ENCODE data around the gene FSTL5.
"Not testable (repeated sequence)": the region's sequence is repeated elsewhere in the genome, so short reads cannot be mapped to it uniquely, and the experiment has no call there.

FSTL5 gene

DNA sequence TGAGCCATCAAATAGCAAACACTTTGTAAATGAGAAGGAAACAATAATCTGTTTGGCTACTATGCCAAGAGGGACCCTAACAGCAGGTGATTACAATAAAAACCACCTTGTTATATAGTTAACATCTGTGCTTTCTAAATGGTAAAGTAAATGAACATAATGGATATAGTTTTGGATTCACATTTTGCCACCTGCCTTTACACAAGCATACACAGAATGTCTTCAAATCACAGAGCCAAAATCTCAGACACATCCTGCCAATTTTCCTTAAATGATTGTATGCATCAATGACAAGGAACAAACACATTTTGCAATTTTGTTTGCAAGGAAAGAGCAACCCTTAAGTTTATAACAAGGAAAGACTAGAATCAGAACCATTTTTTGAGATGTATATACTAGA lies 334.2 kb downstream of the FSTL5 start:
- DNase-seq (ENCODE audit: low read depth), result no peak

DNA sequence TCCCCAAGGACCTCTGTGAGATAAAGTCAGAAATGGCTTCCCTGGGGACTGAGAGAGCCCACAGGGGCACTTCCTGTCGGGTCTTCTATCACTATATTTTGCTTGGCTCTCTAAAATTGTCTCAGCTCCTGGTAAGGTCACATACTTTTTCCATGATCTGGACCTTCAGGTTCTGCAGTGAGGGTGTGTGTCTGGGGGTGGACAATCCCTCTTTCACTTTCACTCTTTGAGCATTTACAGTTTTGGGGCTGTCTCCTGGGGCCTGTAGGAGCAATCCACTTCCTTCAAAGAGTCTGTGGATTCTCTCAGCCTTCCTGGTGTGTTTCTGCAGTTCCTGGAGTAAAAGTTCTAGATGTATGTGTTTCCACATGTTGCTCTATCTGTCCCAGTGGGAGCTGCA lies 335.7 kb downstream of the FSTL5 start:
- no peak for DNase-seq (ENCODE audit: low read depth)

DNA sequence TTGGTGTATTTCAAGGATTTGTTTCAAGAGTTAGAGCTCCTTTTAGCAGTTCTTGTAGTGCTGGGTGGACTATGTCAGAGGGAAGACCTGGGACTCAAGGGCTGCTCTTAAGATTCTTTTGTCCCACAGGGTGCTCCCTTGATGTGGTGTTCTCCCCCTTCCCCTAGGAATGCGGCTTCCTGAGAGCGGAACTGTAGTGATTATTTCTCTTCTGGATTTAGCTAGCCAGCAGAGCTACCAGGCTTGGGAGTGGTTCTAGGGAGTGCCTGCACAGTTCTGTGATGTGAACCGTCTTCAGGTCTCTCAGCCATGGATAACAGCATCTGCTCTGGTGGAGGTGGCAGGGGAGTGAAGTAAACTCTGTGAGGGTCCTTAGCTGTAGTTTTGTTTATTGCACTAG lies 336.8 kb downstream of the FSTL5 start:
- DNase-seq (ENCODE audit: low read depth), result no peak

DNA sequence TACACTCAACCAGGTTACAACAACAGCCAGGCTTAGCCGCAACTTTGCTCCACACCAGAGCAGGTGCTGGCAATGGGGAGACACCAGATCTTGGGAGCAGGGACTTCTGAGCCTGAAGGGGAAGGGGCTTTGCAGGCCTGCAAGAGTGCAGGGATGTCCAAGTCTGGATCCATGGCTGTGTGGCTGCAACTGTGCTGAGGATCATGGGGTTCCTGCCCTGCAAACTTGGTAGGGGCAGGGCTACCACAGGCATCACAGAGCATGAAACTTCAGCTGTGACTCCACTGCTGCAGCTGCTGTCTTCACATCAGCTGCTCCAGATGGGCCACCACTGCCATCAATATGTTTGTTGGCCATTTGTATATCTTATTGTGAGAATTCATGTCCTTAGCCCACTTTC lies 340.4 kb downstream of the FSTL5 start:
- no peak for DNase-seq (ENCODE audit: low read depth)

DNA sequence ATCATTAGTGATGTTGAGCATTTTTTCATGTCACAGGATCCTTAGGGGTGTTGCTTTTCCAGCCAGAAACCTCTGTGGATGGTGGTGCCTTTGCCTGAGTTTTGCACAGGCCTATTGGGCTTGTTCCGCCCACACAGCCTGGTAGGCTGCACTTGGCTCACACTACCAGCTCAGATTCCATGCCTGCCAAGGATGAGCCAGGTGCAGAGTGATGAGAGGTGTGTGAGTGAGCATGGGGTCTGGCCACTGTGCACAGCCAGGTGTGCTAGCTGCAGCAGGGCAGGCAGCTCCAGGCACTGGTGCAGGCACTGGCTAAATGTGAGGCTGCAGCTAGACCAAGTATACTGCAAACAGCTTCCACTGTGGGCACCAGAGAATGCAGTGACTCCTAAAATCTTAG lies 341.6 kb downstream of the FSTL5 start:
- DNase-seq (ENCODE audit: low read depth), result no peak

DNA sequence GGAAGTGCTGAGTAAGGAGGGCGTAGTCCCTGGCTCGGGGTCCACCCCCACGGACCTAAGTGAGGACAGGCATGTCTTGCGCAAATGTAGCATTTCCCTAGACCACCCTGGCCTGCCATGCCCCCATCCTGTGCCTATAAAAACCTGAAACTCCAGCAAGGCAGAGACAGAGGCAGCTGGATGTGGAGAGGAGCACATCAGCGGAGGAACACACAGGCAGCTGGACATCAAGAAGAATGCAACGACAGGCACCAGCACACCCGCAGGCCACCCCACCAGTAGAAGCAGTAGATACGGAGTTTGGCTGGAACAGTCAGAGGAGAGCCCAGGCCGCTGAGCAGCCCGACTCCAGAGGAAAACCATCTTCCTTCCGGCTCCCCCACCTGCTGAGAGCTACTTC lies 345.9 kb downstream of the FSTL5 start:
- DNase-seq (ENCODE audit: low read depth), result no peak

DNA sequence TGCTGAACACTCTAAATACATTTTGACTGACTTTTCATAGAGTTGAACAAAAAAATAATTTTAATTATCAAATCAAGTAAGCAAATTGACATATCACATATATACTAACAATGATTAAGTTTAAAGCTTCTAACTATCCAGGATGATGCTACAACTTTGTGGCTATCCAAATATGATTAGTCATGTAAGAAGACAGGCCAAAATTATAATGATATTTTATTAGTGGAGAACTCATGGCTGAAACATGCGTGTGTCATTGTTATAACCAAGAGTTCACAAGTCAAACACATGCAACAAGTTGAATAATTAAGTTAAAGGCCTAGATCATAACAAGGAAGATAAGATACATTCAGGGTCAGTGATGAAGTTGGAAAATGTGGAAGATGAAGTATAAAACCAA lies 346.8 kb downstream of the FSTL5 start:
- DNase-seq (ENCODE audit: low read depth), result no peak

DNA sequence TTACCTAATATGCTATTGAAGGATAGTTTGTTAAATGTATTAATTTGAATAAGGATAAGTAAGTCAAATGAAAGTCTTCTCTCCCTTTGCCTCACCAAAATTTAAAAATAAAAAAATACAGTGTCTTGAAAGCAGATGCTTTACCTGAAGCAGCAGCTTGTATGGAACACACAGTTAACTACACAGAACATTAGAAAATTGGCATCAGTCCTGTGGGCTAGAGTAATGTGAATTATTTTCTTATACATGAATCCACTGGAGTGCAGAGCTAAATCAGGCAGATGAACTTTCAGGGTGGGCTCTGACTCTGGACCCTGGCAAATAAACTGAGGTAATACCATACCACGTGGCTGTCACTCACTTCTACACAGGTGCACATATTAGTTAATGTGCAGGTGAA lies 348.0 kb downstream of the FSTL5 start:
- DNase-seq (ENCODE audit: low read depth), result no peak

DNA sequence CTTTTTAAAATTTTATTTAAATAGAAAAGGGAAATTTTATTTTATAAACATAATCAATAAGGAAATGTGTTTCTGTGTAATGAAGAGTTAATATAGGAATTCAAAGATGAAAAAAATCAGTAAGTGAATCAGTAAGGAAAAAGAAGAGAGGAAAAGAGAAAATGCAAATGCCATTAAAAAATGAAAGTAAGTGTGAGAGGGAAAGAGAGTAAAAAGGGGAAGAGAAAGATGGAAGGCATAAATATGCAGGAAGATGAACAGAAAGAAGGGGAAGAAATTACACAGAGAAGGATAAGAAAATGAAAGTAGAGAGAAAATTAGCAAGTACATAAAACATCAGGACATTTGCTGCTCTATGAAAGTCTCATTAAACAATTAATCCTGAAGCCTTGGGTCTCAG lies 349.9 kb downstream of the FSTL5 start:
- DNase-seq (ENCODE audit: low read depth), result no peak

DNA sequence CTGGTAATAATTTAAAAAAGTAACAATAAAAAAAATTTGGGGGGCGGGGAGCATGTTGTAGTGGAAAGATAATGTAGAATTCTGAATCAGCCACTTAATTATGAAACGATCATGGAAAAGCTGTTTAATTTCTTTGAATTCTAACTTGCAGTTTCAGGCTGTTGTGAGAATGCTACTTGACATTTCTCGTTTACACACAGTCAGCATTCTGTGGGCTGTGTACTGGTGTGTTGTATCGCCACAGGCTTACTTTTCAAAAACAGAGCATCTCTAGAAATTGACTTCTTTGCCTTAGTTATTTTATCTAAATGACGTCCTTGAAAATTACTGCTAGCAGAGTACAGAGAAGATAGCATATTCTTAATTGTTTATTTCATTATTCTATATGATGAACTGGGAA lies 350.4 kb downstream of the FSTL5 start:
- DNase-seq (ENCODE audit: low read depth), result no peak

DNA sequence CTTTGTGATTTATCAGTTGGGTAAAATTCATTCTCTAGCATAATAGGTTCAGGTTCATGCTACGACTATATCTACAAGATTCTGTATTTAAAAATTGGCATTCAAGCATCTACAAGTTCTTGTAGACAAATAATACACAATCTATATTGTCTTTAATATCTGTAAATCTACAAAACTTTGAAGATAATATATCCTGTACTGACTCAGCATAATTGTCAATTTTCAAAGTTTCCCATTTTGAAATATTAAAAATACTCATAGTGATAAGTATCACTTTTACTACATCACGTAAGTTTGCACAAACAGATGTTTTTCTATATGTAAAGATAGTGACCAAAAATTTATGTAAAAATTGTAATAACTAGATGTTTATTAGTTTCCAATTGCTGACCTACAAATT lies 360.6 kb downstream of the FSTL5 start:
- no peak for DNase-seq (ENCODE audit: low read depth)

DNA sequence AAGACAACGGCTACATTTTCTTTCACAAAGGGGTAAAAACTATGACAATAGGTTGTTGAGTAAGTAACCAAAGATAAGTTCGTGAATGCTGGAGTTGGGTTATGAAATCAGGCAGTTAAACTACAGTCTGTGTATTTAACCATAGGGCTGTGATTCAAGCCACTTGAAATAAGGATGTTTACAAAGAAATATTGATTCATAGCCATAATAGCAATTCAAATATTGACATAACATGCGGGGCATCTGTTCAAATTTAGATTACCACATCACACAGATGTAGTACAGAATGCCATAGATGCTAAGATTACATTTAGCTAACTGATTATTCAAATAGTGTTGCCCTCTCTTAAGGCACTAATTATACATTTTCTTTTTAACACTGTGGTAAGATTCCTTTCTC lies 364.1 kb downstream of the FSTL5 start:
- no peak for DNase-seq (ENCODE audit: low read depth)

DNA sequence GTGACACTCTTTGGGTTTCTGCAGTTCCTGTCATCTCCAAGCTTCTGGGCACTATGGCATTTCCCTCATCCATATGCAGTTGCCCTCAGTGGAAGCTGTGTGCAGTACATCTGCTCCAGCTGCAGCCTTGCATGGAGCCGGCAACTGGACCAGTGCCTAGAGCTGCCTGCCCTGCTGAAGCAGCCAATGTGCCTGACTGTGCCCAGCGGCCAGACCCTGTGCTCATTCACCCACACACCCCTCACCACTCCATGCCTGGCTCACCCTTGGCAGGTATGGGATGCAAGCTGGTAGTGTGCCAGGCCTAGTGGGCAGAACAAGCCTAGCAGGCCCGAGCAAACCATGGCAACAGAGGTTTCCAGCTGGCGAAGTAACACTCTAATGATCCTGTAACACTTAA lies 370.8 kb downstream of the FSTL5 start:
- no peak for DNase-seq (ENCODE audit: low read depth)

DNA sequence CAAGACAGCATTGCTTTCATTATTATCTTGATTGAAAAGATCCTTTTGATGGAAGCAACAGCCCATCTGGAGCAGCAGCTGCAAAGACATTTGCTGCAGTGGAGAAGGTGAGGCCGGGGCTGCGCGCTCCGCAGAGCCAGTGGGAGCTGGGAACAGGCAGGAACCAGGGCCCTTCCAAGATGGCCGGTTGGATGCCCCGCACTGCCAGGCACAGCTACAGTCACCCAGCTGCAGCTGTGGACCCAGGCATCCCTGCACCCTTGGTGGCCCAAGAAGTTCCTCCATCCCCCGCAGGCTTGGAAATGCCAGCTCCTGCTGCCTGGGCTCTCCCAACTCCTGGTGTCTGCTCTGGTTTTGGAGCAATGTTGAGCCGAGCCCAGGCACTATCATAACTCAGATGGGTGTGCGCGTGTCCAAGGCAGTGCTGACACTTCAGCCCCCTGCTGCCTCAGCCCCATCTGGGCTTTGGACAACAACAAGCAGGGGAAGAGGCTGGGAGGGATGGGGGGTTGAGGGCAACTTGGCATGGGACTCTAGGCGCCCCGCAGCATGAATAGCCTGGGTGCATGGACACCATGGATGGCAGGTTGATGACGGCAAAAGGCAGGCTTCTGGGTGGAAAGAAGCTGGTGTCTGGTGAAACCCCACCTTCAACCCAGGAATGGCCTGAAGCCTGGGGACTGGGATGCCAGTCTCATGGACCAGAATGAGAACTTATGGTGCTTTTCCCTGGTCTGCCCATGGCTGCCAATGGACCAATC lies 371.8 kb downstream of the FSTL5 start:
- no peak for DNase-seq (ENCODE audit: low read depth)

DNA sequence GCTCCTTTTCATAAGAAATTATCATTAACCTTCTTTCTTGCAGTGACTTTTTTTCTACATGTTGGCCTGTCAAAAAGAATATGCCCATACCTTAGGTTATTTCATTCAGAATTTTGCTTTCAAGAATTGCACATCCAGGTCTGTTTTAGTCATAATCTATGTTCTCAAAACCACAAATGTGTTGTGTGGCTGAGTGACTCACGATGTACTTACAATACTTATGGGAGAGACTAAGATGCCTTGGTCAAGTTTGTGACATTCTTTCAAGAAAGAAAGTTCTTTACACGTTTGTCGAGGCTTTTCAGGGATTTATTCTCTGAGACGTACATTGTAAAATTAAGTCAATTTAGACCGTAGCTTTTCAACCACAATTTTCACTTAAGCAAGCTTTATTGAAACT lies 396.7 kb downstream of the FSTL5 start:
- DNase-seq (ENCODE audit: low read depth), result no peak

DNA sequence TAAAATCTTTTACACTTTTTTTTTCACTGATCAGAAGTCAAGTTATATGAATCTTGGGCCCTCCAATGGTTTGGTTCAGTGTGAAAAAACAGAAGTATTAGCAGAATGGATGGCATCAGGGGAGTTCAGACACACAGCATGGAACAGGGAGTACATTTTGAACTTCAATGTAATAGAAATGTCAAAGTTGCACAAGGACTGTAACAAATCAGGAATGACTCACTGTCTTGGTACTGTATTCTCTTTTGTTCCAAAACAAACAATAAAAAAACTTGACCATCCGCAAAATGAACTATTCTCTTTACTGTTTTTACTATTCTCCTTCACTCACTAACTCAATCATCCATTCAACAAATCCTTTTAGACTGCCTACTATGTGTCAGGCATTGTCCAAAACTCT lies 401.0 kb downstream of the FSTL5 start:
- DNase-seq (ENCODE audit: low read depth), result no peak

DNA sequence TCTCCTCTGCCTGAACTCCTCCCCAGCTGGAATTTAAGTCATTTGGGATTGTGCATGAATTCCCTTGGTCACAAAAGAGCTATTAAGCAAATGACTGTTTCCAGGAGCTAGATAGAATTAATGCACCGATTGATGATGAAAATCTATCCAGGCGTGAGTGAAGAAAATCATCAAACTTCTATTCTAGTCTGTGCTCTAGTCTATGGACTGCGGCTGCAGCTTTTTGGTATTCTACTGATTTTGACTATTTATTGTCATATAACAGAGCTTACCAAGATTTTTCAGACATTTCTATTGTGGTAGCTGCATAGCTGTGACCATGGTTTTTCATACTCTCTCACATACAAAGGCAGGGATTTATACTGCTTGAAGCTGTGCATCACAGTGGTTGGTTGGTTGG lies 403.8 kb downstream of the FSTL5 start:
- no peak for DNase-seq (ENCODE audit: low read depth)

DNA sequence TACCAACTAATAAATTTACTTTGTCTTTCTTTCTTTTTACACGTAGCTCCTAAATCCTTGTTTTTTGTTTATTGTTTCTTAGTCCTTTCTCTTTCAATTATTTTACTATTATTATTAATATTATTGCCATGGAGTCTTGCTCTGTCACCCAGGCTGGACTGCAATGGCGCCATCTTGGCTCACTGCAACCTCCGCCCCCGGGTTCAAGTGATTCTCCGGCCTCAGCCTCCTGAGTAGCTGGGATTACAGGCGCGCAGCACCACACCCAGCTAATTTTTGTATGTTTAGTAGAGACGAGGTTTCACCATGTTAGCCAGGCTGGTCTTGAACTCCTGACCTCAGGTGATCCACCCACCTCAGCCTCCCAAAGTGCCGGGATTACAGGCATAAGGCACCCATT lies 405.4 kb downstream of the FSTL5 start:
- DNase-seq (ENCODE audit: low read depth), result not testable (repeated sequence)

DNA sequence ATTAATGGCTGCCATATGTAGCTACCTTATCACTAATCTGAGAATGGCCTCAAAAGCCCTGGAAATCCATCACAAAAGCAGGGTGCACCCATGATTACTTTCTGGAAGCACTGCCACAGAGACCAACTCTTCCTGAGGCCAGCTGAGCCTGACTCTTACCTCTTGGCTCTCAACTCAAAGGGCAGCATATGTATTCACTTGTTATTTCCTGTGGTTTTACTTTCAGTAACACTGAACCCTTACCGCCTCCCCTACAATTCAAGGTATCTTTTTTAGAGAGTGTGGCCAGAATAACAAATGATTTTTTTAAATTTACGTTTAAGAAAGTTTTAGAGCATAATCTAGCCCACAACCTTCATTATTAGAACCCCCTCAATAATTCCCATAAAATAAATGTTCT lies 434.9 kb downstream of the FSTL5 start:
- no peak for DNase-seq (ENCODE audit: low read depth)

DNA sequence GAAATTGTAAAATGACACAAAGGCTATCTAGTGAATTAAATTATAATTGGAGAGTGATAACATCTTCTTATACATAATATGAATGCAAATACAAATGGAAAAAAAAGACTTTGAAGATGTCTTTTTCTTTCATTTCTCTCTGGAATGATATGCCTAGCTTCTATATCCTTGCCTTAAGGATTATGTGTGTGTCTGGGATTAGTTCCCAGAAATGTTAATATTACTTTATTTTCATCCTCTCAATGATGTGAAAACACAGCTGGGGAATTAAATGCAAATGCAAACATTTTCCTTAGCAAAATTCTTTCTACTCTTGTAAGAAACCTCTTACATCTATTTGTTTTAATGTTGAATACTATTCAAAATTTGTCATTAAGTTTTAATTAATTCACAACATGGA lies 441.9 kb downstream of the FSTL5 start:
- no peak for DNase-seq (ENCODE audit: low read depth)

DNA sequence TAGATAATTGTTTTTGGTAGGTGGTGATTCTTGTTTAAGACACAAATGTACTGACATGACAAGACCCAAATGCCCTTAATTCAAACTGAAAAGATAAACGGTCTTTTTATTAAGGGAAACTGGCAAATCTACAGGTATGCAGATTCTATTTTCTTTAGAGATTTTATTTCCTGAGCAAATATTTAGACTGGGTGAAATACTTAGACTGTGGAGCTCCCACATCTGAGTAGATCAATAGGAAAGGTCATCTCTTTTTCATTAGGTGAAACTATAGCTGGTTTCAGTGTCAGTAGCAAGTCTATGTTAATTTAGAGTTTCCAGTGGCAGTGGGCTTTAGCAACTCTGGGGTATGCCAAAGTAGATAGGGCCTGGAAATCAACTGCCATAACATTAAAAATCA lies 446.7 kb downstream of the FSTL5 start:
- DNase-seq (ENCODE audit: low read depth), result no peak

DNA sequence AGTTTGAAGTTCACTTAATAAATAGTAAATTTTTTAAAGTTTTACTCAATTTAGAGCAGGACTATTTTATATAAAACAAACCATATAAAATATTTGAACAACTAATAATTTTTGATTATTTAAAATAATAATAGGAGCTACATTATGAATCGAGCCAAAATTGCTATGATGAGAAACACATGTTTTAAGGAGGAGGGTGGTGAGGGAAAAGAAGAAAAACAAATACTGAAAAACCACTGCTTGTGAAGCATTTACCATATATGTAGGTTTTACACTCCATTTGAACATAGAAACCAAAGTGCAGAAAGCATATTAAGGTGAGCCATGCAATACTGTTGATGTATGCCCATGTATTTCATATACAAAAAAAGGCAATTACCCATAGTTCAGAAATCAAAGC lies 448.9 kb downstream of the FSTL5 start:
- no peak for DNase-seq (ENCODE audit: low read depth)

DNA sequence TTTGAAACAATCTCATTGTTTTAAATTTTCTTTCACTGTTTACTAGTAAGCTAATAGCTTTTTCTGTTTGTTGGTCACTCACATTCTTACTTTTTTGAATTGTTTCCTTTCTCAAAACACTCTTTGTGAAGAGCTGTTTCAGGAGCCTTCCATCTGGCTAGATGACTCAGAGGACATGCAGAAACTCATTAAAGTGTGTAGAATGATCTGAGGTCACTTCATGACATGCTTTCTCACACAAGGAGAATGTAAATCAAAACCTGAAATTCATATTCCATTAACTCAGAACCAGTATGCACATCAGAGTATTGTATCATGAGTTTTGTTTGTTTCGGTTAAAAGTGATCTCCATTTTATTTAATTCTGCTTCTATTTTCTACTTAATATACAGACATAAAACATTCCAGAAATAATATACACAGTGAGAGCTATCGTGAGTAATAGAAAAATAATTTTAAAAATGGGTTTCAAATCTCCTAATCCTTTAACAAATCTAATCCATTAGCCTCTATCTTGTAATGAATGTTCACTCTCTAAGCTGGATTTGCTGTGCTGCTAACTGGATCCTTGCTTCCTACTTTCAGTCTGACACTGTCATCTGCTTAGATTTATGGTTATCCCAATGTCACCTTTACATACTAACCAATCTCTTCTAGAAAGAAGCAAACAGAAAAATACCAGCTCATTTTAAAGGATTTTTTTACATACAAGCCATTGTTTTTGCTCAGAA lies 449.6 kb downstream of the FSTL5 start:
- no peak for DNase-seq (ENCODE audit: low read depth)

DNA sequence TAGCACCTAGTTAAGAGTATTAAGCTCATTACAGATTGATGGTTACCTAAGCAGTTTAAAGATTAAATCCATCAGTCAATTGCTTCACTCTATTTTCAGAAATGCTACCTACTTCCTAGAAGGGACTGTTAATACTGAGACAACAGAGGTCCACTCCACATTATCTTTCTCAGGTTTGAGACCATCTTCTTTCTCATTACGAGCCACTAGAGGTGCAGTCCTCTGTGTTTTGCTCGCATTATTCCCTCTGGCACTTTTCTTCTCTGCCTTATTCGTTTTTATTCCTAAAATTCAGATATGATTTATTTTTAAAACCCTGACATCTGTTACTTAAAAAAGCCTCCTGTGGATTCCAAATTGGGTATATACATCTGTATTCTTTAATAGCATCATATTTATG lies 459.1 kb downstream of the FSTL5 start:
- DNase-seq (ENCODE audit: low read depth), result no peak

Data from CMK (cell line).